DMS79 treated with DMSO at 0.1 percent for 48 hours (cell line): ENCODE data around the gene MEGF9.

Source experiments
- DNase-seq: peaks from one replicate; lab custom pipeline; 2025; lab: John Stamatoyannopoulos, UW

The MEGF9 gene

DNA sequence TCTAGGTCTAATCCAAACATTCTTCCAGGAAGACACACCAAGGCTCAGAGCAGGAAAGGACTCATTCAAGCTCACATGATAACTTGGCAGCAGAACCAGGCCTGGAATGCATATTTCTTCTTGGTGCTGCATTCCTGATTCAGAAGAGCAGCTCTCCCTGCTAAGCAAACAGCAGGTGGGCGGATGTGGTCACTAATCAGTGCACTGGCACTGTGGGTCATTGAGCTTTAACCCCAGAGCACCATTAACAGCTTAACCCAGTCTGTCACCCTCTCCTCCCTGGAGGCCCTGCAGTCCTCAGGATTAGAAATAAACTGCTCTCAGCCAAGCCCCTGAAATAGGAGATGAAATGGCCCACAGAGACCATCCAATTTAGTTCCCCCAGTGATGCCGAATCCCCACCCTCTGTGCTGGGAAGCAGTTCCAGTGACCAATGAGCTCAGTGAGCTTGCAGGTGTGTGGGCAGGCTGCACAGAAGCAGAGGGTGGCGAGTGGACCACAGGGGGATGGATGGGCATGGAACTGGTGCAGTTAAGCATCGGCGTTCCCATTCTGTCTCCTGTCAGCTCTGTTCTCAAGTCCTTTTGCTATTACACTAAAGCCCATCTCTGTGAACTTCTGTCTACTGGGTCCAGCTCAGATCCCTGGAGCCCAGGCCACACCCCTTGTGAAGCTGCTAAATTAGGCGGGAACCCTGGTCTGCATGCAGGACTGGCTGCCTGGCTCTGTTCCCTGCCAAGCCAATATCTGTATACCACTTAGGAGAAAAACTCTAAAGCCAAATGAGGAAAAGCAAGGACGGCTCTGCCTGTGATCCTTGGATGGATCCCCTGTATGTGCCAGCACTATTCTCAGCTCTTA lies 16.6 kb upstream of the MEGF9 start:
- no peak for DNase-seq

DNA sequence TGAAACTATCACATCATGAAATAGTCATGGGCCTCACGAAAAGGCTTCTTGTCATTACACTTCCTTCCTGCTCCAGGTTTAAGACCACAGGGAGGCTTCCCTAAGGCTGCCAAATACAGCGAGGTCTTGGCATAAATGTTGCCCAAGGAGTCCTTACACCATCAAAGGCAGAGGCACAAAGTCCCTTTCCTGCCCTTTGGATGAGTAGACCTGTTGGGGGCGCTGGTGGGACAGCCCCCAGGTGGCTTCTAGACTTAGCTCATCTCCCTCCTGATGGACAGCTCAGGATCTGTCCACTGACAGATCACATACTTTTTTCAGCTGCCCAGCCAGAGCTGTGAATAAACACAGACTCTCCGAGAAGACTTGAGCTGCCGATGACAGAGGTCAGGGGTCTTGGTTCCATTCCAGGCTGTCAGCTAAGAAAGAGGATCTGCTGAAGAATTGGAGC lies 15.5 kb upstream of the MEGF9 start:
- no peak for DNase-seq

DNA sequence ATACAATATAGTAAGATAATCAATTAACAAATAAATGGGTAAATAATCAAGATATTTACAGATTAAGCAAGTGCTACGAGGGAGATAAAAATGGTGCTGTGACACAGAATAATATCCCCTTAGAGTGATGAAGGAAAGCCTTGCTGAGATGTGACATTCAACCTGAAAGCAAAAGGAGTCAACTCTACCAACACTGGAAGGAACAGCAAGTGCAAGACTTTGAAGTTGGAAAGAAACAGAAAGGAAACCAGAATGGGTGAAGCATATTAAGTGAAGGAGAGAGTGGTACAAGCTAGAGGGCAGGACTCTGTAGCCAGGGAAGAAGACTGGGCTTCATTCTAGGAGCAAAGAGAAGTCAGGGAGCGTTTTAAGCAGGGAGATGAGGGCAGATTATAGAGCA lies 12.2 kb upstream of the MEGF9 start:
- no peak for DNase-seq

DNA sequence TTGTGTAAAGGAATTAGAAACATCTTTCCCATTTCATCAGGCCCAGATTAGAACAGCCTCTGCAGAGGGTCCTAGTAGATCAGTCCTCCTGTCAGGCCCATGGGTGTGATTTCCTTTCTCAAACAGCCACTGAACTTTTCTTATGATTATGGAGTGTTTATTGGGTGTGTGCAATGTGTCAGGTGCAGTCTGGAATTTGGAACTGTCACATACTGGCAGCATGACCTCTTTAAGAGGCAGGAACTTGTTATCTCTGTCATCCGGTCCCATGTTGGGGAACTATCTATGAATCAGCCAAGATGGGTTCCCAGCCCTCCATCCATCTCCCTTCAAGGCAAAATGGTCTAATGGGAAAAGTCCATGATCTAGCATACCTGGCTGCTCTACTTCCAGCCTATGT lies 11.6 kb upstream of the MEGF9 start:
- no peak for DNase-seq

DNA sequence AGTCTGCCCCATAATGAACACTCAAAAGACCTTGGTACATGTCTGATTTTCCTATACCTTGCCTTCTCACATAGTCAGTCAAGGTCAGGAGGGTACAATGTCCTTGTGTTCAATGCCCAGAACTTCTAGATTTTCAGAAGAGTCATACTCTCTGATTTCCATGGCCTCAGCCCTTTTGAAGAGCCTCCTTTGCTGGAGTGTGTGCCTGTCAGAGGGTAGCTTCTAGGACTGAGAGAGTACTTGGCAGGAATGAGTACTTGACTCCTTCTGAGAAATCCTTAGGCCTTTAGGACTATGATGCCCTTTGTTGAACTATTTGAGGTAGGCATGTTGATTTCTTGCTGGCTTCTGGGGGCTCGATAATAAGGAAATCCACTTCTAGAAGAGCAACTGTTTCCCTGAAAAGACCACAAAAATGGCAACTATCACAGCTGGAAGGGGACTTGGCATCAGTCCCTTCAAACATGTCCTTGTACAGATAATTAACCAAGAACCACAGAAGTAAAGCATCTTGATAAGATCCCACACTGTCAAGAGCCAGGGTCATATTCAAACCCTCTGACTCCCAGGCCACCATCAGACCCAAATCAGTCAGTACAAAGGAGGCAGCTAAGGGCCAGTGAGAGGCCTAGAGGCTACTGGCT lies 10.6 kb upstream of the MEGF9 start:
- DNase-seq, result no peak

DNA sequence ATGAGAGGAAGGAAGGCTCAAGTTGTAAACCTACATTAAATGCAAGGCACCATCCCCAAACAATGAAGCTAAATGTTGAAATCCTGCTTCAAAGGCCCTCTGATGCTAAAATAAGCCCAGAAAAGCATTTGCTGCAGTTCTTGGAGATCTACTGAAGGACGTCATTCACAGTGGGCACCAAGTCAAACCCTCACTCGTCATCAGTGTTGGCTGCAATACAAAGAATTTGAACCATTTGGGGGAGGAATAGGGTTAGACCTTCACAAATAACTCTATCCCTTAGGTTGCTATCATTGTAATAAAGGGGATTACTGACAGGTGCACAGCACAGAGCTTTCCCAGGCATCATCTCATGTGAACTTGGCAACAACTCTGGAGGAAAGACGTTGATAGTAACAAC lies 9.3 kb upstream of the MEGF9 start:
- no peak for DNase-seq

DNA sequence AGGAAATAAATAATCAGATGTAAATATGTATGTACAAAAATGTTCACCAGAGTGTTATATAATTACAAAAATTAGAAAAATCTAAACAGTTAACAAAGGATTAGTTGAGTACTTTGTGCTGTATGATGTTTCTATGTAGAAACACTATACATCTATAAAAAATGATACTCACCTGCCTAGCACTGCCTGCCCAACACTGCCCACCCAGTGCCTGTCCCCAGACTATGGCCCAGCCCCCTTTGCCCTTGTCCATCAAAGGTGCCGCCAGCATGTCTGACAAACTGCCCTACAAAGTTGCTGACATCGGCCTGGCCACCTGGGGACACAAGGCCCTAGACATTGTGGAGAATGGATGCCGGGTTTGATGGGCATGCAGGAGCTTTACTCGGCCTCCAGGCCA lies 6.1 kb upstream of the MEGF9 start:
- no peak for DNase-seq

DNA sequence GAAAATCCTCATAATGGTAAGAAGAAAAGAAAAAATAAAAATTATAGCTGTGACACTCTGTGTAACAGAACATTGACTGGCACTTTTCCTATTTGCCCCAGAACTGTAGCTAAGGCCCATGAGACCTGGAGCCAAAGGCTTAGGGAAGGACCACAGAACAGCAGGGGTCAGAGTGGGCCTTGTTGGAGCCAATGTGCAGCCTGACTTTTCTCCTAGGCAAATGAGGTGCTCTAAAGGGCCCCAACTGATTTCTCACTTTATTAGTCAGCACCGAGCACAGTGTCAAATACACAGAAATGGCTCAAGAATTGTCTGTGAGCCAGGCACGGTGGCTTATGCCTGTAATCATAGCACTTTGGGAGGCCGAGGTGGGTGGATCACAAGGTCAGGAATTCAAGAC lies 4.0 kb upstream of the MEGF9 start:
- DNase-seq, result no peak

DNA sequence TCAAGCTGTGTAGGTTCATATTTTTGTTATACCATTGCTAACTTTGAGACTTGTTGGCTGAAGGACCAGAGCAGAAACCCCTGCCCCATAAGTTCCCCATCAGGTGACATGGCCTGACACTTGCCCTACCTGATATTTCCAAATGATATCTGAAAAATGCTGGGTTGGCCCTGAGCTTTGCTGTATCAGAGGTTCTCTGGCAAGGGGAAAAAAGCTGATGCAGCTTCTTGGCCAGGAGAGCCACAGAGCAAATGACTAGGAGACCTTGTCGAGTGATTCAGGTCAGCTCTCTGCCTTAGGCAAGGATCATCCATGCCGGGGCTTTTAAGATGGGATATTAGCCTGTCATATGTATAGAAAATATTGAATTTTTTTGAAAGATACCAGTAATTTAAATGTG lies 2.9 kb upstream of the MEGF9 start:
- no peak for DNase-seq

DNA sequence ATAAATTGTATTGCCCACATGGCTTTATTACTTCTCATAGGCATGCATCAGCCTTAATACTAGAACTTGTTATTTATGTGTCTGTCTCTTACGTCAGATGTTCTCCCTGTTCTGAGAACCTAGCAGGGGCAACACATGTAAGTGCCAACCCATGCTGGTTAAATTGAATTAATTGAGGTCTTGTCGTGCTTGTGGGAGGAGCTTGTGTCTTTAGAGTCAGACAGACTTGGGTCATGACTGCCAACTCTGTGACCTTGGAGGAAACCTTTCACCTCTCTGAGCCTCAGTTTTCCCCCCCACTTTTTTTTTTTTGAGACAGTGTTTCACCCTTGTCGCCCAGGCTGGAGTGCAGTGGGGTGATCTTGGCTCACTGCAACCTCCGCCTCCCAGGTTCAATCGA lies 2.2 kb upstream of the MEGF9 start:
- no peak for DNase-seq

DNA sequence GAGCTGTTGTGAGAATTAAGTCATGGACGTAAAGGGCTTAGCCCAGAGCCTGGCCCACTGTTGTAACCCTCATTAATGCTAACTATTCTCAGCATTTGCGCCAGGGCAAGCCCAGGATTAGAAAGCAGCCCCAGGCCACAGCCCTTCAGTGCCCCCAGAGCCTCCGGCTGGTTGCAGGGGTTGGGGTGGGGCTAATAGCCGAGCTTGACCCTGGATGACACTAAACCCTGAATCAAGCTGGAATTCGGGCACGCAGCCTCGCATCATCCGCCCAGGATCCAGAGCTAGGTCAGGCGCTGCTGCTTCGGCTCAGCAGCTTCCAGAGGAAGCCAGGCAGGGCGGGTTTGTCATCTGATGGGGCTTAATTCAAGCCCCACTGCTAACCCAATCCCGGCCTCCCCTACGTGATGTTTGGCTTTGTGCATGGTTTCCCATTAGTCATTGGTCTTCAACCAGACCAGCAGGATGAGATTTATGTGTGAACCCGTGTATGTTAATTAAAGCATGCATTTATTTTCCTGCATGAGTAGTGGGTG lies 1.2 kb upstream of the MEGF9 start:
- DNase-seq, result no peak

DNA sequence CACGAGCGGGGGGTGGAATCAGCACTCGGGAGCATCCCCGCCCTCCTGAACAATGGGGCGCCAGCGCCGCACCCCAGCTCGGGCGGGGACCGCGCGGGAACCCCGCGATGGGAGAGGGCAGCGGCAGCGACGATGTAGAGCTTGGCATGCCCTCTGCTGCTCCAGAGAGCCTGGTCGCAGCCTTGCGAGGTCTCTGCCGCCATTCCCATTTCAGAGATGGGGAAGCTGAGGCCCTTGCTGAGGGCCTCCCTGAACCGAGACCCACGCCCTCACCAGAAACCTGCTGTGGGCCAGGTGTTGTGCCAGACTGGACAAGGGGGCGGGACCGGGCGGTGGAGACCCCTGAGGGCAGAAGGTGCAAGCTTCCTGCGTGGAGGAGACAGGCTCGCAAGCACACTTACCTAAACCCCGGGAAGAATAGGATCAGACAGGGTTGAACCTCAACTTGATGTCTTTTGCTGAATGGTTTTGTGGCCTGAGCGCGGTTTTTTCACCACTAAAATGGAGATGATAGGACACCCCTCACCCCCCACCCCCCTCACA lies 647 bp upstream of the MEGF9 start:
- DNase-seq, result no peak

DNA sequence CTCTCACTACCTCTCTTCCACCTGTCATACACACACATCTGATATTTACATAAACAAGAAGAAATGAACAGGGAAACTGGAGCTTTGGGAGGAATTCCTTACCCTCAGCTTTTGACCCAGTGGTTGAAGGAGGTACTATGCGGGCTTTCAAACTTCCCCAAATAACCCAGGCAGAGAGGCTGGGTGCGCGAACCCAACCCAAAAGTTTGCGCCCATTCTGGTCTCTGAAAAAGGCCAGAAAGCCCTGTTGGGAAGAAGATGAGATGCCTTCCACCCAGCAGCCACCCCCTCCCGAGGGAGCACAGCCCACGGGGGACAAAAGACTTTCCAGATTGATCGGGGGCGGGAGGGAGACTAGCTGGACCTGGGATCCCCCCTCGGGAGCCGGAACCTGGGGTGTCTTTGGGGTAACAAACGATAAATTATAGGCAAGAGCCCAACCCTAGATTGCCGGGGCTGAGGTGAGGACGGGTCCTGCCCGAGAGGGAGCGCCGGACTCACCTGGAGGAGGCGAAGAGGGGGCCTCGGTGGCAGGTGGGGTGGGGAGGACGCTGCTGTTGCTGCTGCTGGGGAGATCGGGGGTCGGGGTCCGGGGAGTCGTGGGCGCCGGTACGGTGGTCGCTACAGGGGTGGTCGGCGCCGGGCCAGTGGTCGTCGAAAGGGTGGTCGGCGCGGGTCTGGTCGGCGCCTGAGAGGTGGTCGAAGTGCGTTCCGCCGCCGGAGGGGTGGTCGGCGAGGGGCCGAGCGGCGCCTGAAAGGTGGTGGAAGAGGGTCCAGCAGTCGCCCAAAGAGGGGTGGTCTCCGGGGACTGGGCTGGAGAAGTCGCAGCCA lies 798 bp downstream of the MEGF9 start:
- DNase-seq, result no peak

DNA sequence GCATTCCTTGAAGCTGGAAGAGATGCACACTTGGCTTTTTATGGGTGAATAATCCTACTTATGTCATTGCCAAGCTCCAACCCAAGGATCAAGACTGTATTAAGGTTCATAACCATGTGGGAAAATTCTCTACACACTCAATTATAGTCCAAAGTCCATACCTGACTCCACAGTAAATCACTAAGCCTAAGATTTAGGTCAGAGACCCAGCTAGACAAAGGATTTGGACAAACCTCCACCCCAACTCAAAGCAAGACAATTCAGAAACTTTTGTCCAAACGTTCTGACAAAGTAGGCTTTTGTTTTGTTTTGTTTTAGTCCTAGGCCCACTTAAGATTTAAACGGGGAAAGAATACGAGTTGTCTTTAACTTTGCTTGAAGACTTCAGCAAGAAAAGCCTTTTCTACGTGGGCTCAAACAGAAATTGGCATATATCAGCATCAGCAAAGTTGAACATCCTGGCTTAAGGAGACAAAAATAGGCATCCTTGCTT lies 1.7 kb downstream of the MEGF9 start:
- peak; percentile 16 for DNase-seq

DNA sequence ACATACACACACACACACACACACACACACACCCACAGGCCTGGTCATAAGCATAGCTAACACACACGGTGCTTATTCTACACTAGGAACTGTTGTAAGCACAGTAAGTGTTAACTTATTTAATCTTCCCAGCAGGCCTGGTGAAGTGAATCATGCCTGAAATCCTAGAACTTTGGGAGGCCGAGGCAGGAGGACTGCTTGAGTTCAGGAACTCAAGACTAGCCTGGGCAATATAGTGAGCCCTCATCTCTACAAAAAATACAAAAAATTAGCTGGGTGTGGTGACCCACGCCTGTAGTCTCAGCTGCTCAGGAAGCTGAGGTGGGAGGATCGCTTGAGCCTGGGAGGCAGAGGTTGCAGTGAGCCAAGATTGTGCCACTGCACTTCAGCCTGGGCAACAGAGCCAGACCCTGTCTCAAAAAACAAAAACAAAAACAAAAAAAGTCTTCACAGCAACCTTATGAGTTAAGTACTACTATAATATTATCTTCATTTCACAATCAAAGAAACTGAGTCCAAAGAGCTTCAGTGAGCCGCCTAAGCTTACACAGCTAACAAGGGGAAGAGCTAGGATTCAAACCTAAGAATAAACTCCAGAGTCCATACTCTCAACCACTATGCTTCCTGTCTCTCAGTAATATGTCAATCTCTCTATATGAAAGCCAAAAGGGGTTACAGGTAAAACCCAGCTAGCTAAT lies 2.3 kb downstream of the MEGF9 start:
- no peak for DNase-seq

DNA sequence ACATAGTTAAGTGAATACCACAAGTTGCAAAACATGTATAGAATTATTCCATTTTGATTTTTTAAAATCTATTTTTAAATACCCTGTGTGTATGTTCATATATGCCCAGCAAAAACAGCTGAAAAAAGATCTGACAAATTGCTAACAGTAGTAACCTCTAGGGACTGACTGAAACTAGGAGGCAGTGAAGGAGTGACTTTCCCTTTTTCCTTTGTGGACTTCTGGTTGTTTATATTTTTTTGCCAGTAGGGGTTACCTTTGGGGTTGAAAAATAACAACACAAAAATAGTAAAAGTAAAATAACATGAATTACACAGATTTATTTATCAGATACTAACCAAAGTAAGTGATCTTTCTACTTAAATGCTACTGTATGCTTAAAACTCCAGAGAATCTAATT lies 2.9 kb downstream of the MEGF9 start:
- no peak for DNase-seq

DNA sequence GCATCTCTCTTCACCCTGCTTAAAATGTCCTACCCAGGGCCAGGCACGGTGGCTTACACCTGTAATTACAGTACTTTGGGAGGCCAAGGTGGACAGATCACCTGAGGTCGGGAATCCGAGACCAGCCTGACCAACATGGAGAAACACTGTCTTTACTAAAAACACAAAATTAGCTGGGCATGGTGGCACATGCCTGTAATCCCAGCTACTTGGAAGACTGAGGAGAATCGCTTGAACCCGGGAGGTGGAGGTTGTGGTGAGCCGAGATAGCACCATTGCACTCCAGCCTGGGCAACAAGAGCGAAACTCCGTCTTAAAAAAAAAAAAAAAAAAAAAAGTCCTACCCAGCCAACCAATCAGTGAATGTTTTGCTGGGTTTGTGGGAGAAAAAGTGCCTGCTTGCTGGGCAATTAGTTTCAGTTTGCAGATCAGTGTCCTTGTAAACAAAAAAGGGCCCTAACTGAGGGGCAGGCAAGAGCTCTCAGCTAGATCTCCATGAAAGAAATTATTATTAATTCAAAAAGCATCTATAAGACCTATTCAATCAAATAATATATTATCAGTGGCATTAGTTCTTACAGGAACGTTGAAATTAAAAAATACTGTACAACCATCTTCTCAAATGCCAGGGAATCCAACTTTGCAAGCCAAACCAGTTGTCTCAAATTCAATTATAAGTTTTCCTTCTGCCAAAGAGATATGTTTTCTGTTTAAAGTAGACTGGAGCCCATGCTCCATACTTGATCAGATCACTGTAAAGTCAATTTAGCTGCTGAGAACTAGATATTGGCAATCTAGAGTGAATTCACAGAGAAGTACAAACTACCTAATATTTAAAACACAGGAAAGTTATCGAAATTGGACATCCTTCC lies 3.9 kb downstream of the MEGF9 start:
- DNase-seq, result peak; percentile 22

DNA sequence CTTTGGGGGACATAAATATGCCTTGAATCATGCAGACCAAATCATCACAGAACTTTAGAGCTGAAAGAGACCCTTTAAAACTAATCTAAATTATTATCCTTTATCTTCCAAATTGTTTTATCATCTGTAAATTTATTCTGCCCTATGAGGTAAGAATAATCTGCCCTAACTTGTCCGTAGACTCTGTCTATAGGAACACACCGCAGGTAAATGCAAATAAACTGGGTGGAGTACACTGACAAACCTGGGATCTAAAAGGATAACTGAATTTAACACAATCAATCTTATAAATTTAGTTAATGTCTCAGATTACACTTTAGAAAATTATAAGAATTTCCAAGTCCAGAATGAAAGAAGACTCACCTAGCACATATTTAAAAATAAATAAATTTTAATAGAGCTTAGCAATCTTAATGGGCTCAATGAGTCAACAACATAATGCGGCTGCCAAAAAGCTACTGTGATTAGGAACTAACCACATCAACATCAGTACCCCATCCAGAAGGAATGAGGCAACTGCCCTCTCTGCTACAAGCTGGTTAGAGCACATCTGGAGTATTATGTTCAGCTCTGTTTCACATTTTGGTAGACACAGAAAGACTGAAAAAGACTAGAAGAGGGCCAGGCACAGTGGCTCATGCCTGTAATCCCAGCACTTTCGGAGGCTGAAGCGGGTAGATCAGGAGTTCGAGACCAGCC lies 5.6 kb downstream of the MEGF9 start:
- peak; percentile 18 for DNase-seq

DNA sequence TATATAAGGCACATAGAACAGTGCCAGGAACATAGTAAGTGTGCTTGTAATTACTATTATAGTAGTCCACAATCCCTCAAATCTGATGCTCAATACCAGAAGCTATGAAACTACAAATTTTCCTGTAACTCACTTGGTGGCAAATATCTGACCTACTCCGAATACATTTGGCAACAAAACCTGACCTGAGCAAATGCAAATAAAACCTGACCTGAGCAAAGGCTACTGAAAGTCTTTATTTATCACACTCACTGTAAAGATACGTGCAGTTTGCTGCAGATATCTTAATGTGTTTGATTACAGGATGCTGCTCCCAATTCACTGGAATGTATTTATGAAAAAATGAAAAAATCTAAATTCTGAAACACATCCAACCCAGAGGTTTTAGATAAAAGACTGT lies 7.1 kb downstream of the MEGF9 start:
- DNase-seq, result no peak

DNA sequence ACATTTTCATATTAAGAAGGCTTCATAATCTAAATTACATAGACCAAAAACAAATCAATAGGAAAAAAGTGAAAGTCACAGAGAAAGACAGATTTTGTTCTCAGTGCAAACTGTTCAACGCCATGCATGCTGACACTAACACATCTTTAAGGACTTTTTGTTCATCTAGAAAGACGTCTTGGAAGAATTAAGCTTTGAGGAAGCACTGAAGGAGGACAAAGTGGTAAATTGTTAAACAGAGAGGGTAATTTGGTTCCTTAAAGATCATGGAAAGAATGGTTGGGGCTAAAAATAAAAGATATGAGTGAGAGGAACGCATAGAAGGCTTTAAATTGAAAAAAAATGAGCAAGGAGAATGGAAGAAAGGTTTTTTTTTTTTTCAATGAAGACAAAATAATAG lies 9.1 kb downstream of the MEGF9 start:
- no peak for DNase-seq
